Central memory CD8-positive, alpha-beta T cell (primary cell): ENCODE results near the gene SNN.

Source experiments
- ATAC-seq: fragments of 150-1000 bp; cut with Tn5 transposase; replicated peaks from 2 replicates; pipeline ENCODE4 v1.10.0; 2022; ENCODE audit warnings: mild to moderate bottlenecking, moderate FRiP score, moderate number of reproducible peaks; ENCODE audit not compliant: poor library complexity, severe bottlenecking; ENCODE audit errors: extremely low read depth
- DNase-seq, 2 donors: peaks; one replicate each; pipeline ENCODE4 v3.0.0; 2021; ENCODE audit warnings: low spot score in 2 of 2
- H3K27ac Mint-ChIP-seq: one replicate; pipeline ENCODE4 v1.8.0; 2022; ENCODE audit warnings: low read depth, mild to moderate bottlenecking, moderate library complexity, mixed read lengths
- H3K27me3 Mint-ChIP-seq: one replicate; pipeline ENCODE4 v1.8.0; 2022; ENCODE audit warnings: mixed read lengths
- H3K36me3 Mint-ChIP-seq: one replicate; pipeline ENCODE4 v1.8.0; 2022; ENCODE audit warnings: mild to moderate bottlenecking, moderate library complexity, mixed read lengths; ENCODE audit not compliant: insufficient read depth
- H3K4me1 Mint-ChIP-seq: one replicate; pipeline ENCODE4 v1.8.0; 2022; ENCODE audit warnings: mixed read lengths
- H3K4me3 Mint-ChIP-seq: one replicate; pipeline ENCODE4 v1.8.0; 2022; ENCODE audit warnings: mild to moderate bottlenecking, moderate library complexity, mixed read lengths
- H3K9me3 Mint-ChIP-seq: one replicate; pipeline ENCODE4 v1.8.0; 2022; ENCODE audit warnings: mixed read lengths

SNN gene

DNA sequence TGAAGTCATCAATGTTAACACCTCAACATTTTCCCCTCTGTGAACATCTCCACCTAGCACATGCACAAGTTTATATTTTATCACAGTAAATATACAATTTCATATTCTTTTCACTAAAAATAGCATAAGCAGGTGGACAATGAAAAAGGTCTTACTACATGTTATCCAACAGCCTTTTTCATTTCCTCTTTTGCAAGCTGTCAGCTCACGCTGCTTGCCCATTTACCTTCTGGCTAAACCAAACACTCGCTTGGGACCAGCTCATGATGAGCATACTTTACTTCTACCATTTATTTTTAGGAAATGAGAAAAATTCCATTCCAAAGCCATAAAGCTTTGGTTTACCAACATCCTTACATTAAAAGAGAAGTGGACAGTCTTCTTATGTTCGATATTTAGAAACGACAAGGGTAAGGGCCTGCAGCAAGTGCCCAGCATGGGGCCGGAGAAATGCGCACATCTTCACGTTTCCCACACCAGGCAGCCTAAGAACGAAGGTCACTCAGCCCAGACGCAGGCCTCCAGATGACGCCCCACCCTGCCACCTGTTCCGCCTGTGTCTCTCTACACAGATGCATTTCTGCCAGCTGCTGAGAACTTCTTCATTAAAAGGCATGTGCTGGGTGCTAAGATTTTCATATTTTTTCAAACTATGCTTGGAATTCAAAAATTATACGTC is 13.9 kb downstream of the SNN start:
- H3K36me3 Mint-ChIP-seq, result peaks cover 60% of the 10 kb centered on the region
- H3K4me1 Mint-ChIP-seq, result peaks cover 33% of the 10 kb centered on the region
- no peak overlapping the region for H3K27ac Mint-ChIP-seq
- H3K27me3 Mint-ChIP-seq, result no peaks in the 10 kb centered on the region
- H3K4me3 Mint-ChIP-seq, result peak overlapping the region; percentile 26
- DNase-seq (no peak), ATAC-seq (no peak)
- H3K9me3 Mint-ChIP-seq, result no peaks in the 10 kb centered on the region

DNA sequence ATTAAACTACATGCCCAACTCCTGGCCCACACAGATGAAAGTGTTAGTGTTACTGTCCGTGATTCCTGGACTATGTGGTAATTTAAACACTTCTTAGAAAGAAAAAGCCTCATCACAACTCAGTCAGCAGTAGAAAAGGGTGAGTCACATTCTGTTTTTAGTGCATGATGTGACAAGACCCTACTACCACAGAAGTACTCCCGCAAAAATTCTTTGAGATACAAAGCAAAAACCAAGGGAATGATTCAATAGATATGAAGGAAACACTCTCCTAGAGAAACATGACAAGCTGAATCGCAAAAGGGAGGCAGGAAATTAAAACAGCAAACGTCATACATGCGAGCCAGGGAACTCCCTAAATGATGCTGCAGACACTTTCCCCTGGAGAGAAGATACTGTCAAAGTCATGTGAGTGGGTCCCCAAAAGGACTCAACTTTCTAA is 14.4 kb downstream of the SNN start:
- Mint-ChIP-seq H3K27ac (no peak overlapping the region), H3K36me3 (peaks cover 61% of the 10 kb centered on the region)

DNA sequence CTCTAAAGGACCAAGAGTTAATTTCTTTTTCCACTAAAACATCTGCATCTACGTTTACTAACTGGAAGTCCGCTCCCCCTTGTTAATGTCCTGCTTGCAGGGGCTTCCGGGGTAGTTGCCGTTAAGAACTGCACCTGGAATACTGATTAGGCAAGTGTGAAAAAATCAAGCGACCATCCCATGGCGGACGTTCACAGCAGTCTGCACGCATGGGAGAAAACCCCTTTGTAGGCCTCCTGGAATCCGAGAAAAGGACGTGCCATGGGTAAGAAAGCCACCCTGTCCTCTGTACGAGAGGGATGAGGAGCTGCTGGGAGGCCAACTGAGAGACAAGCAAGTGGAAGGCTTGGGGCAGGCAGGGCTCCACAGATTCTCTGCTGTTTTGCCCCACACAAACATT is 14.9 kb downstream of the SNN start:
- Mint-ChIP-seq H3K36me3 (peaks cover 62% of the 10 kb centered on the region), H3K27me3 (no peaks in the 10 kb centered on the region), H3K27ac (no peak overlapping the region), H3K4me1 (peaks cover 27% of the 10 kb centered on the region), H3K4me3 (no peak overlapping the region), H3K9me3 (no peaks in the 10 kb centered on the region)
- ATAC-seq (no peak), DNase-seq (no peak)

More for the DNA sequence above, 14.4 kb downstream of the SNN start:
- no peaks in the 10 kb centered on the region for H3K27me3 Mint-ChIP-seq
- DNase-seq, result no peak
- ATAC-seq, result no peak
- H3K4me3 Mint-ChIP-seq, result no peak overlapping the region
- no peaks in the 10 kb centered on the region for H3K9me3 Mint-ChIP-seq
- H3K4me1 Mint-ChIP-seq, result peaks cover 29% of the 10 kb centered on the region

DNA sequence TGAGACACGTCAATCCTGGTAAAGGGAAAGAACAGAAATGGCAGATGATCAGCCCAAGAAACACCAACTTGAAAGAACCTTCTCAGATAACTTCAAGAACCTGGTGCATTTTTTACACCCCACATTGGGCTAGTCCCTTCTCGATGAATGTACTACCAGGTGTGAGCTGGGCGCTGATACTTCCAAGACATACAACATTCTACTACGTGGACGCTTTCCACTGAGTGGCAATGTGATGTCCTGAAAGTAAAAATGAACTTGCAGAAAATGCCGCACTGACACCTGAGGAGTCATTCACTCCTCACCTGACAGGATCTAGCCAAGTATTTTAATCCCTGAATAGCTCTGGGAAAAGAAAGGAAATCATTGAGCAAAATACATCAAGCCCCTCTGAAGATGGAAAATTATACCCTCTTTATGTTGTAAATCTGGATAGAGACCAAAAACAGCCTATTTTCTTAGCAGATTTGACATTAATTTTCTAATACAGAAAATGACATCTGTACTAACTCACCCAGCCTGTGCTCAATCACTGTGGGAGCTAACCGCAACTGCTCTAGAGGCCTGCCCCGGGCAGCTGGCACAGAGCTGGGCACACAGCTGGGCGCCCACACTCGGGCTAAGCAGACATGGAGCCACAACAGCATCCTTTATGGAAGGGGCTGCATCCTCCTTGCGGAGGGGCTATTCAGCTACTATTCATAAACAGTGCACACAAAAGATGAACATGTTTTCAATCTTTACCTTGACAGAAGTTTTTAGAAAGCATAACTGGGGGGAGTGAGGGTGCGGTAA is 16.2 kb downstream of the SNN start:
- no peaks in the 10 kb centered on the region for H3K9me3 Mint-ChIP-seq
- H3K27me3 Mint-ChIP-seq, result no peaks in the 10 kb centered on the region
- ATAC-seq, result no peak
- peaks cover 54% of the 10 kb centered on the region for H3K36me3 Mint-ChIP-seq
- H3K27ac Mint-ChIP-seq, result no peak overlapping the region
- H3K4me3 Mint-ChIP-seq, result no peak overlapping the region
- peaks cover 26% of the 10 kb centered on the region for H3K4me1 Mint-ChIP-seq
- no peak for DNase-seq

DNA sequence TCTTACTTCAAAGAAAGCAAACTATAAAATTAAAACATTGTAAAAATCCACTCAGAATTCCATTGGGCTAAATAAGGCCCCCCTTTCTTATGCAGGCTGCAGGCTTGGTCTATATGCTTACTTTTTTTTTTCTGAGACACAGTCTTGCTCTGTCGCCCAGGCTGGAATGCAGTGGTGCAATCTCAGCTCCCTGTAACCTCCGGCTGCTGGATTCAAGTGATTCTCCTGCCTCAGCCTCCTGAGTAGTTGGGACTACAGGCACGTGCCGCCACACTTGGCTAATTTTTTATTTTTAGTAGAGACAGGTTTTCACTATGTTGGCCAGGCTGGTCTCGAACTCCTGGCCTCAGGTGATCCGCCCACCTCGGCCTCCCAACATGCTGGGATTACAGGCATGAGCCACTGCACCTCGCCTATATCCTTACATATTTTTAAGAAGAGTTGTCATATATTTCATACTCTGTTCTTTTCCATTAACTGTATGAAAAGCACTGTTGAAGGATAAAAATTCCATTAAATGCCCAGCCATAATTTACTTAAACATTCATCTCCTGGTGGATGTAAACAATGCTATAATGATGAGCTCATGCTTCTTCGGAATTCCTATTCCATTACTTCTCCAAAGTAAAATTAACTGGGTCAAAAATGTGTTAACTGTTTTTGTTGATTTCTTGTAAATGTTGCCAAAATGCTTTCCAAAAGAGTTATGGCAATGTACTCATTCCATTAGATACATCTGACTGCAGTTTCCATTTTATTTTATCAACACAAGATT is 17.8 kb downstream of the SNN start:
- Mint-ChIP-seq H3K4me3 (no peak overlapping the region), H3K36me3 (peaks cover 57% of the 10 kb centered on the region), H3K9me3 (no peaks in the 10 kb centered on the region), H3K27me3 (no peaks in the 10 kb centered on the region), H3K27ac (no peak overlapping the region), H3K4me1 (peaks cover 37% of the 10 kb centered on the region)
- ATAC-seq, result no peak
- no peak for DNase-seq

DNA sequence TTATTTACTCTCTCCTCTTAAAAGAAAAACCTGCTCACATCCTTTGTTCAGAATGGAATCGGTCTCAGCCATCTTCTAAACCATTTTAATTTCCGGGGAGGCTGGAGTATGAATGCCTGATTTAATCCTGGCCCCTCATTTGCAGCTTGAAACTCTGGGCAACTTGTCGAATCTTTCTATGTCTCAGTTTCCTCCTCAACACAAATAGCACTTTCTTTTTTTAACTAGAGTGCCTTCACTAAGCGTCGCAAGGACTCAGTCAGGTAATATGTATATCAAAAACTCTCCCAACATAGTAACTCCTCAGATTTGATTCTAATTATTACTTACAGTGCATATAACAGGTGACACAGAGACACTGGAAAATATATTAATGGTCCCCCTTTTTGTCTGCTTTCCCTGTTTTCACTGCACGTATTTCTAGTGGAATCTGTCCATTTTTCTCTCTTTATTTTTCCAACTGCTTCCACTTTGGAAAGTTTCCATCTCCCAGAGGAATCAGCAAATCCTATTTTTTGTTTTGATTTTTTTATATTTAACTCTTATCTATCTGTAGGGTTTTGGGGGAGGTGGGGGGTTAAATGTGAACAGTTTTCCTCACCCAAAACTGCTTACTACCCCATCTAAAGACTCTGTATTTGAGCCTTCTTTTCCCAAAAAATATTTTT is 18.6 kb downstream of the SNN start:
- Mint-ChIP-seq H3K27me3 (no peaks in the 10 kb centered on the region), H3K9me3 (no peaks in the 10 kb centered on the region), H3K36me3 (peaks cover 65% of the 10 kb centered on the region), H3K4me3 (no peak overlapping the region), H3K27ac (no peak overlapping the region), H3K4me1 (peaks cover 30% of the 10 kb centered on the region)
- ATAC-seq (no peak), DNase-seq (no peak)

DNA sequence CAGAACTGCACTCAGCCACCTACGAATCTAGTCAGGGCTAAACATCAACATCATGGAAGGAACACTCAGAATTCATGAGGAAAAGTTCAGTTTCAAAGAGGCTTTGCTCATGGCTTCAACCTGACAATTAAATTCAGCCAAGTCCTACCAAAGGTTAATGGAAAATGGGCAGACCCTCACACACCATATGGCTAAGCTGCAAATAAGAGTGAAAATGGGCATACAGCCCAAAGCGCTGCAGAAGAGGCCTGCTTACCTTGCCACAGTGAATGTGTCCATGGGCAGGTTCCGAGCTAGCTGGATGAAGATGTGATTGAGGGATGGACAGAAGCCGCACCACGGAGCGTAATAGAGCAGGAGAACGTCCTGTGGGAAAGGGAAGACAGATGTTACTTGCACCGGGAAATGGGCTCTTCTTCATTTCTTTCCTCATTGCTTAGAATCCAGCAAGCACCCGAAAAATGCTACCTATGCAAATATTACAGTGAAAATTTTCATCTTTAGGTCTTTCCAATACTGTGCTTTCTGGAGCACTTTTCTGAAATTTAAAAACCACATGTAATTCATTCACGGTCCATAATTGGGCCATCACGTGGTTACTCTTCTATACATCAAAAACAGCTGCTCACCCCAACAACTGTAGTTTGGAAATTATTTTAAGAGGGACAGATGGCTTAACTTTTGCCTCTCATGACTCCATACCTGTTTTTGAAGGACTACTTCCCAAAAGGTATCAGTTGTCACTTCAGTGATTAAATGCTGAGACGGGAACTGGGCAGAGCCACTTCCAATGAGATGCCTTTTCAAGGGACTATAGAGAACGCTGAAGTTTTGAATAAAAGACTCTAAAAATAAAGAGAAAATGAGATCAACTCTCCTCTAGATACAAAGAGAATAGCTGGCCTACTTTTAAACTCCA is 19.6 kb downstream of the SNN start:
- Mint-ChIP-seq H3K27me3 (no peaks in the 10 kb centered on the region), H3K4me1 (peaks cover 29% of the 10 kb centered on the region), H3K36me3 (peaks cover 62% of the 10 kb centered on the region), H3K4me3 (no peak overlapping the region), H3K9me3 (no peaks in the 10 kb centered on the region), H3K27ac (peak overlapping the region; percentile 50)
- DNase-seq, result no peak
- no peak for ATAC-seq

DNA sequence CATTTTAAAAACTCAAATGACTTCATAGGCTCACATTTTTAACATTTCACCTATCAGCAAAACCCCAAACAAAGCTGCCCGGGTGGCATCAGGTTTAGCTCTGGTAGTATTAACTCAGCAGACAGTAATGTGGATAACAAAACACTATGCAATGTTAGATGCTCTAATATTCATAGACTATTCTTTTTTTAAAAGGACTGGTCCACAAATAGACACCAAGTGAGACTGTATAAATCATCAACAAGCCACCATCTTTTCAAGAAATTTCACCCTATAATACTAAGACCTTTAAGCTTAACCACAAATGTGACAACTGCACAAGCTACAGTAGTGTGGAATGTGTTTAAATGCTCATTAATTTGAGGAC is 20.2 kb downstream of the SNN start:
- DNase-seq, result no peak
- H3K27ac Mint-ChIP-seq, result no peak overlapping the region
- peaks cover 32% of the 10 kb centered on the region for H3K4me1 Mint-ChIP-seq
- H3K9me3 Mint-ChIP-seq, result no peaks in the 10 kb centered on the region
- H3K36me3 Mint-ChIP-seq, result peaks cover 60% of the 10 kb centered on the region
- H3K4me3 Mint-ChIP-seq, result no peak overlapping the region
- no peak for ATAC-seq
- H3K27me3 Mint-ChIP-seq, result no peaks in the 10 kb centered on the region

DNA sequence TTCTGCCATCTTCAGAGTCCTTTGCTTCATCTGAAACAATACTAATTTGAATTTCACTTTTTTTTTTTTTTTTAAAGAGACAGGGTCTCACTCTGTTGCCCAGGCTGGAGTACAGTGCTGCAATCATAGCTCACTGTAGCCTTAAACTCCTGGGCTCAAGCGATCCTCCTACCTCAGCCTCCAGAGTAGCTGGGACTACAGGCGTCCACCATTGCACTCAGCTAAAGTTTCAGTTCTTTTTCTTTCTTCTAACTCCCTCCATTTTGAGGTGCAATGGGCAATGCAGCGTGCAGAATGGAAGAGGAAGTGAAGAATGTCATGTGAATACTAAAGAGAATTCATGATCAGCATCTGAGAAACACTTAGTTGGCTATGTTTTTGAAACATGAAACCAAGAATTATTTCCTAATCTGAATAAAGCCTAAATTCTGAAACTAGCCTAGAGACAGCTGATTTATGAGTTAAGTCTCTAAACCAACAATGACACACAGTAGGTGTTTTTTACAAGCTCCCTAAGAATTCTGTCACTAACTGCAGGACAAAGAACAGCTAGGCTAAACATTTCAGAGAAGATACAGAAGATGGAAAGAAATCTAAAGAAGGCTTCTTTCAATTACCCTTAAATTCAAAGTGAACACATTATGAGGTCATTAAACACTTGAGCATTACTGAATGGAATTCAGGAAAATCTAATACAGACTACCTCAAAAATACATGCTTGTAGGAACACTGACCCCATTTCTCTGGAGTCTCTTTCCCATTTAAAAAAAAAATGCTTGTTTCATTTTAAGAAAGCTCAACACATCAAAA is 21.0 kb downstream of the SNN start:
- no peaks in the 10 kb centered on the region for H3K27me3 Mint-ChIP-seq
- H3K4me1 Mint-ChIP-seq, result peaks cover 32% of the 10 kb centered on the region
- H3K36me3 Mint-ChIP-seq, result peaks cover 56% of the 10 kb centered on the region
- no peak overlapping the region for H3K4me3 Mint-ChIP-seq
- H3K9me3 Mint-ChIP-seq, result no peaks in the 10 kb centered on the region
- no peak for ATAC-seq
- DNase-seq, result no peak
- H3K27ac Mint-ChIP-seq, result no peak overlapping the region

DNA sequence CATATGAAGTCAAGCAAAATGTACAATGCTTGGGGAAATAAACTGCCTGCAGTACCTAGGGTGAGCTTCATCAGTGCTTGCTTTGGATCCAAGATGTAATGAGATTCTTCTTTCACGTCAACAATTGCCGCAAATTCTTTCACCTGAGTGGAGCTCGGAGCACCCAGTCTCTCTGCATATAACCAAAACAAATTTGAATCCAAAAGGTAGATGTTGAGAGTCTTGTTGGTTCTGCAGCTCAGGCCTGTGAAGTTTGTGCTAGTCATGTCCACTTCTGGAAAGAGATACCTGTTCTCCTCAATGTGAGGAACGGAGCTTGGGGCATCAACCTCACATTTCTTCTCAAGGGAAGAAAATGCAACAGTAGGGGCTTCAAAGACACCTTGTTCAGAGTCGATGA is 23.0 kb downstream of the SNN start:
- ATAC-seq (no peak), DNase-seq (no peak)
- Mint-ChIP-seq H3K9me3 (no peaks in the 10 kb centered on the region), H3K36me3 (peaks cover 55% of the 10 kb centered on the region), H3K27ac (peak overlapping the region; percentile 56), H3K4me3 (no peak overlapping the region), H3K27me3 (no peaks in the 10 kb centered on the region), H3K4me1 (peaks cover 30% of the 10 kb centered on the region)

DNA sequence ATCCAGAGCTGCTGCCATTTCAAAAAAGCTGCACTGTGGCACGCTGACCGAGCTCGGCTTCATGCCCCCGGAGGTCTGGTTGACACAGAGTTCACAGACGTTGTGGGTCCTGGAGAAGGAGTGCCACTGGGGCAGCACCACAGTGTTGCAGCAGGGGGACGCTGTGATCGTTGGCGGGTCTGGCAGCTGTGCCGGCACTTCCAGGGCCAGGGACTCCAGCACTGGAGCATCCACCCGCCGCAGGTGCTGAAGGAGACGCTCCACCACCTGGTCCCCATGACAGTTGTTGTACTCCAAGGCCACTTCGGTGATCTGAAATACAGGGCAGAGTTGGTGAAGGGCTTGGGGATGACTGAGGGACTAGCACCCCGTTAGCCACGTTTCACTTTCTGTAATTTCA is 23.5 kb downstream of the SNN start:
- Mint-ChIP-seq H3K36me3 (peaks cover 51% of the 10 kb centered on the region), H3K27ac (peak overlapping the region; percentile 51), H3K4me3 (no peak overlapping the region), H3K27me3 (no peaks in the 10 kb centered on the region), H3K4me1 (peaks cover 35% of the 10 kb centered on the region), H3K9me3 (no peaks in the 10 kb centered on the region)
- no peak for DNase-seq
- no peak for ATAC-seq
